ENCODE measurements around the gene PDE6A. TPM values are rescaled to one million over a fixed set of nuclear protein-coding genes. Genes with fewer than 3 reads are reported as not detected.
A peak's percentile ranks its signal among the peaks of the same experiment; 100 is the strongest.

Gene PDE6A
- total RNA-seq, result not detected

DNA sequence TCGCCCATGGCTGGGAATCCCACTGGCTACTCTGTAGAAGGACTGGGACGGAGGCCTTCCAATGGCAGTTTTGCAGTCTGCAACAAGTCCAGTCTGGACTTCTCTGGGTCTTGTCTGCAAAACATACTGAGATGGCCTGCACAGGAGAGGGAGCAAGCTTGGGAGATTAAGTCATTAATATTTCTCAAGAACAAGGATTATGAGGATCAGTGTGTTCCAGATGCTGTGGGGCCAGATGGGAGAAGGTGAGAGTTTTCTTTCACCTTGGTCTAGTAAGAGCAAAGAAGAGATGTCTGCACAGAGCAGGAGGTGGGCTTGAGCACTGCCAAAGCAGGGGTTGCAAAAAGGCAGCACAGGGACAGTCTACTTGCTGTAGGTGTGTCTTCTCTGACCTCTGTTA, at the start of gene PDE6A:
TSS of gene PDE6A (minus strand) at position 128 of the 400 bp plus-strand sequence. CDS start at position 8, 120 bp downstream.
- Histone ChIP-seq H3K27me3 (no peaks in the 10 kb centered on the region), H3K9me3 (no peaks in the 10 kb centered on the region), H3K36me3 (no peaks in the 10 kb centered on the region), H3K27ac (no peak within 1 kb of the TSS), H3K4me1 (peaks cover 0 to 3% of the 10 kb centered on the region in 2 donors), H3K4me3 (no peak within 1 kb of the TSS)
- TF ChIP-seq, protein P1, sequence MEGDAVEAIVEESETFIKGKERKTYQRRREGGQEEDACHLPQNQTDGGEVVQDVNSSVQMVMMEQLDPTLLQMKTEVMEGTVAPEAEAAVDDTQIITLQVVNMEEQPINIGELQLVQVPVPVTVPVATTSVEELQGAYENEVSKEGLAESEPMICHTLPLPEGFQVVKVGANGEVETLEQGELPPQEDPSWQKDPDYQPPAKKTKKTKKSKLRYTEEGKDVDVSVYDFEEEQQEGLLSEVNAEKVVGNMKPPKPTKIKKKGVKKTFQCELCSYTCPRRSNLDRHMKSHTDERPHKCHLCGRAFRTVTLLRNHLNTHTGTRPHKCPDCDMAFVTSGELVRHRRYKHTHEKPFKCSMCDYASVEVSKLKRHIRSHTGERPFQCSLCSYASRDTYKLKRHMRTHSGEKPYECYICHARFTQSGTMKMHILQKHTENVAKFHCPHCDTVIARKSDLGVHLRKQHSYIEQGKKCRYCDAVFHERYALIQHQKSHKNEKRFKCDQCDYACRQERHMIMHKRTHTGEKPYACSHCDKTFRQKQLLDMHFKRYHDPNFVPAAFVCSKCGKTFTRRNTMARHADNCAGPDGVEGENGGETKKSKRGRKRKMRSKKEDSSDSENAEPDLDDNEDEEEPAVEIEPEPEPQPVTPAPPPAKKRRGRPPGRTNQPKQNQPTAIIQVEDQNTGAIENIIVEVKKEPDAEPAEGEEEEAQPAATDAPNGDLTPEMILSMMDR (IDR thresholded peaks at IDR 0.05), result no peak
- intact Hi-C loops (cut with DNase I), result no loop called here
- DNase-seq (ENCODE audit: low spot score in 2 of 2), result no peak

DNA sequence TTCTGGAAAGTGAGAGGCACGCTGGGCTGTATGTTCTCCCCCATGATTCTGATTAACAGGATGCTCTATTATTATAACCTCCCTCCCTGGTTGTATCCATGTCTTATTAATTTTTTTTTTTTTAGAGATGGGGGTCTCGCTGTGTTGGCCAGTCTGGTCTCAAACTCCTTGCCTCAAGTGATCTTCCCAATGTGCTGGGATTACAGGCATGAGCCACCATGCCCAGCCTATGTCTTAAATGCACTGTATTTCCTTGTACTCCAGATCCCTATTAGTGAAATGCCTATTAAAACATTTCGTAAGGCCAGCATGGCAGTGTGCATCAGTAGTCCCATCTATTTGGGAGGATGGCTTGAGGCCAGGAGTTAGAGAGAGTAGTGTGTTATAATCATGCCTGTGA, 48.9 kb upstream of the PDE6A start:
- Histone ChIP-seq H3K9me3 (no peaks in the 10 kb centered on the region), H3K36me3 (no peaks in the 10 kb centered on the region), H3K27me3 (no peaks in the 10 kb centered on the region), H3K4me1 (peaks cover 2 to 10% of the 10 kb centered on the region in 2 donors), H3K27ac (peak overlapping the region; percentile 29 to 48), H3K4me3 (no peak overlapping the region)
- TF ChIP-seq, protein P1 (IDR thresholded peaks at IDR 0.05), result no peak
- intact Hi-C loops (cut with DNase I), result loop anchor here (5.0 kb wide), 1 partner anchor 356 kb away; no protein-coding TSS in a partner anchor
- no peak for DNase-seq (ENCODE audit: low spot score in 2 of 2)

DNA sequence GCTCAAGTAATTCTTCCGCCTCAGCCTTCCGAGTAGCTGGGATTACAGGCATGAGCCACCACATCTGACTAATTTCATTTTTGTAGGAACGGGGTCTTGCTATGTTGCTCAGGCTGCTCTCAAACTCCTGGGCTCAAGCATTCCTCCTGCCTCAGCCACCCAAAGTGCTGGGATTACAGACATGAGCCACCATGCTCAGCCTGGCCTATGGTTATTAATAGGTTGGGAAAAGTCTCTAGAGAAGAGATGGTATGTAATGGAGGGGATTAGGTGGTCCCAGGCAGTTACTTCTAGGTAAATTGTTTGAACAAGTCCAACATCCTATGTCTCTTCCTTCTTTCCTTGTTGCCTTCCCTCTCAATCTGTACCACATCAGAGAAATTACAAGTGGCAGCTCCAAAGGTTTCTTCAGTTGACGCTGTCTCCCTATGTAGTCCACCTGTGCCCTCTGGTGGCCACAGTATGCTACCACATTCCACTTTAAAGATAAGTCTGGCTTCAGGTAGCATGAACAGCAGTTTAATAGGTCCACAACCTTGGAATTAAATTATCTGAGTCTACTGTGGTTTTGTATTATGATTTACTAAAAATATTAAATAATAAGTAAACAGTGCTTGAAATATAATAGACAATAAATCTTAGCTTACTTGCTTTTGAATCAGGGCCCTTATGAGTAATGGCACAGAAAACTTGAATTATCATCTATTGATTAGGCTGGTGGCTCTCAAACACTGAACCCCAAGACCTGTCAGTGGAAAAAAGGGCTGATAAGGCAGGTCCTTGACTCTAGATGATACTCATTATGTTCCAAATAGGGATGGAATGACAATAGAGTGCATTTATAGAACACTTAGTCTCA, 46.2 kb upstream of the PDE6A start:
- TF ChIP-seq, protein P1 (IDR thresholded peaks at IDR 0.05), result peak; percentile 88 to 96 (median 93)
- intact Hi-C loops (cut with DNase I), result loop anchor here (1.0 to 5.0 kb wide), 3 partner anchors 30 to 353 kb away; partner anchors contain the start of gene SLC26A2
- no peaks in the 10 kb centered on the region for H3K27me3 ChIP-seq
- H3K4me1 ChIP-seq, result peaks cover 2 to 10% of the 10 kb centered on the region in 2 donors
- H3K9me3 ChIP-seq, result no peaks in the 10 kb centered on the region
- H3K36me3 ChIP-seq, result peaks cover 0 to 3% of the 10 kb centered on the region in 2 donors
- no peak overlapping the region for H3K27ac ChIP-seq
- peak in 1 of 2 donors; percentile 88 for DNase-seq (ENCODE audit: low spot score in 2 of 2)
- no peak overlapping the region for H3K4me3 ChIP-seq

DNA sequence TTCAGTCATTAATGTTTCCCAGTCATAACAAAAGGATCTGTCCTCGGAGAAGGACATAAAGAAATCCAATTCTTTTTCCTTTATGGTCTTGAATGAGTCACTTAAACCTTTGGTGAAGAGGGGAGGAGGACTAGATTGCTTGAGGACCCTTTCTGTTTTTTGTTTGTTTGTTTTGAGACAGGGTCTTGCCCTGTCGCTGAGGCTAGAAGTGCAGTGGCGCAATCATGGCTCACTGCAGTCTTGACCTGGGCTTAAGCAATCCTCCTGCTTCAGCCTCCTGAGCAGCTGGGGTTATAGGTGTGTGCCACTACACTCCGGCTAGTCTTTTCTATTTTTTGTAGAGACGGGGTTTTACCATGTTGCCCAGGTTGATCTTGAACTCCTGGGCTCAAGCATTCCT, 43.5 kb upstream of the PDE6A start:
- Histone ChIP-seq H3K27ac (no peak overlapping the region), H3K9me3 (no peaks in the 10 kb centered on the region), H3K4me3 (no peak overlapping the region), H3K4me1 (no peaks in the 10 kb centered on the region), H3K36me3 (peaks cover 7 to 8% of the 10 kb centered on the region in 2 donors), H3K27me3 (no peaks in the 10 kb centered on the region)
- intact Hi-C loops (cut with DNase I), result no loop called here
- TF ChIP-seq, protein P1 (IDR thresholded peaks at IDR 0.05), result no peak
- no peak for DNase-seq (ENCODE audit: low spot score in 2 of 2)

DNA sequence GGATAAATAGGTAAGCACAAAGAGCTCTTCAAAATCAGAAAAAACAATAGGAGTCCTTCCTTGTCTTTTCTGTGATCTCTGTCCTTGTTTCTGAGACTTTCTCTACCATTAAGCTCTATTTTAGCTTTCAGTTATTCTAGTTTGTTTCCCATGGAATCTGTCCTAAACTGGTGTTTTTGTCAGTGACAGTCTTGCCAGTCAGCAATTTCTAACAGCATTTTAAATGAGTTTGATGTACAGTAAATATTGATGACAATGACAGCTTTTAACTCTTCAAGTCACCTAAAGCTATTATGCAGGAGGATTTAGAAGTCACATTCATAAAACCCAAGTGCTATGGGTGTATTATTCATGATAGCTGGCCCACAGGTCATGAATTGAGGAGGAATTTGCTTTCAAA, 37.9 kb upstream of the PDE6A start:
- Histone ChIP-seq H3K27ac (no peak overlapping the region), H3K36me3 (peaks cover 38 to 49% of the 10 kb centered on the region in 2 donors), H3K27me3 (no peaks in the 10 kb centered on the region), H3K4me1 (no peaks in the 10 kb centered on the region), H3K4me3 (no peak overlapping the region), H3K9me3 (no peaks in the 10 kb centered on the region)
- intact Hi-C loops (cut with DNase I), result no loop called here
- TF ChIP-seq, protein P1 (IDR thresholded peaks at IDR 0.05), result no peak
- no peak for DNase-seq (ENCODE audit: low spot score in 2 of 2)

Measured in ascending aorta (tissue), 2 donors.